HCT116 (cell line): ENCODE measurements around the gene MACROH2A2. TPM values are rescaled to one million over a fixed set of nuclear protein-coding genes. Genes with fewer than 3 reads are reported as not detected.

Experiments
- ATAC-seq: fragments of 200-7000 bp; cut with Tn5 transposase; 2 replicates; pipeline ENCODE4 v1.9.1; 2020; ENCODE audit warnings: mild to moderate bottlenecking, moderate library complexity
- BruUV-seq: library from RNA; stranded (reverse); fragments of 400-500 nt; replicated peaks from 2 replicates; lab custom pipeline; 2021; lab: Mats Ljungman, UMichigan
- CTCF ChIA-PET: fragments of 300-600 bp; sonication (Branson Sonifier 250); formaldehyde crosslinking; loops from one replicate; lab custom pipeline; 2021; ENCODE audit warnings: antibody characterized with exemption; lab: Charles Lee
- POLR2A ChIA-PET: fragments of 300-600, 350-600 bp; sonication (Branson Sonifier 250); formaldehyde crosslinking; loops from one replicate; lab custom pipeline; 2021; ENCODE audit warnings: antibody characterized with exemption; lab: Charles Lee
- RAD21 ChIA-PET, 2 experiments: fragments of 300-600 bp; sonication (Branson Sonifier 250); formaldehyde crosslinking; loops; one replicate each; lab custom pipeline; 2023; ENCODE audit warnings: low total read pairs in 2 of 2; ENCODE audit not compliant: uncharacterized antibody in 2 of 2, unreplicated experiment in 2 of 2, low non-redundant PET in 1 of 2; lab: Charles Lee
- DNase-seq: peaks from one replicate; pipeline ENCODE4 v3.0.0-alpha.2; 2010; ENCODE audit warnings: low read depth, low spot score
- H2AFZ ChIP-seq: fragments of 200-600 bp; shearing (Covaris generic), sonication (generic); 2 replicates; pipeline ENCODE4 v1.6.1; 2017; ENCODE audit warnings: low read depth, mixed run types, mixed read lengths, antibody characterized with exemption, low read length; ENCODE audit not compliant: poor library complexity, severe bottlenecking
- H3K27ac ChIP-seq: 2 replicates; pipeline ENCODE4 v1.5.1; 2012; ENCODE audit warnings: low read depth, low read length
- H3K27me3 ChIP-seq: fragments of 200-600 bp; sonication (generic); 2 replicates; pipeline ENCODE4 v1.6.1; 2016; ENCODE audit warnings: mixed run types, low read length, mixed read lengths; ENCODE audit not compliant: insufficient read depth
- H3K36me3 ChIP-seq, 2 experiments: fragments of 200-500 bp in 1 of 2; fragments of 200-600 bp in 1 of 2; sonication (Bioruptor generic) in 1 of 2; sonication (generic) in 1 of 2; 2 replicates each; pipeline versions ENCODE4 v1.5.1 to v1.6.1; 2014 to 2016; ENCODE audit warnings: low read length in 2 of 2, inconsistent platforms in 1 of 2, mixed read lengths in 1 of 2, mixed run types in 1 of 2; ENCODE audit not compliant: insufficient read depth in 2 of 2, control insufficient read depth in 1 of 2
- H3K4me1 ChIP-seq, 2 experiments: fragments of 200-600 bp in 1 of 2; sonication (generic) in 1 of 2; 2 replicates each; pipeline versions ENCODE4 v1.5.1 to v1.6.1; 2012 to 2017; ENCODE audit warnings: low read length in 2 of 2, inconsistent platforms in 1 of 2, mild to moderate bottlenecking in 1 of 2, mixed read lengths in 1 of 2, mixed run types in 1 of 2, moderate library complexity in 1 of 2; ENCODE audit not compliant: insufficient read depth in 2 of 2, control insufficient read depth in 1 of 2
- H3K4me2 ChIP-seq: fragments of 200-600 bp; sonication (generic); 2 replicates; pipeline ENCODE4 v1.6.1; 2017; ENCODE audit warnings: mixed run types, low read length, mixed read lengths
- H3K4me3 ChIP-seq, 2 experiments: fragments of 200-600 bp in 1 of 2; sonication (generic) in 1 of 2; replicated peaks in 1 of 2; 2 replicates each; pipeline ENCODE4 v1.5.1; 2011 to 2016; ENCODE audit warnings: low read length in 2 of 2, control low read depth in 1 of 2, low read depth in 1 of 2, mild to moderate bottlenecking in 1 of 2, mixed read lengths in 1 of 2, mixed run types in 1 of 2
- H3K79me2 ChIP-seq: fragments of 200-600 bp; sonication (generic); 2 replicates; pipeline ENCODE4 v1.6.1; 2017; ENCODE audit warnings: mild to moderate bottlenecking, mixed run types, low read length, moderate library complexity, mixed read lengths; ENCODE audit not compliant: insufficient read depth
- H3K9ac ChIP-seq: fragments of 200-600 bp; sonication (generic); 2 replicates; pipeline ENCODE4 v1.6.1; 2016; ENCODE audit warnings: low read length, mixed read lengths
- H3K9me2 ChIP-seq: fragments of 200-600 bp; sonication (generic), shearing (Covaris generic); 2 replicates; pipeline ENCODE4 v1.6.1; 2017; ENCODE audit warnings: mixed run types, mild to moderate bottlenecking, moderate library complexity; ENCODE audit not compliant: insufficient read depth
- H3K9me3 ChIP-seq, 2 experiments: fragments of 200-500 bp in 1 of 2; fragments of 200-600 bp in 1 of 2; sonication (Bioruptor generic) in 1 of 2; sonication (generic) in 1 of 2; 2 replicates each; pipeline ENCODE4 v1.6.1; 2014 to 2017; ENCODE audit warnings: low read length in 2 of 2, mixed read lengths in 2 of 2, inconsistent platforms in 1 of 2, low read depth in 1 of 2, mild to moderate bottlenecking in 1 of 2, mixed run types in 1 of 2, moderate library complexity in 1 of 2; ENCODE audit not compliant: control insufficient read depth in 1 of 2, insufficient read depth in 1 of 2
- H4K20me1 ChIP-seq: fragments of 200-600 bp; sonication (generic), shearing (Covaris generic); 2 replicates; pipeline ENCODE4 v1.6.1; 2017; ENCODE audit warnings: mixed run types, mild to moderate bottlenecking, moderate library complexity; ENCODE audit not compliant: insufficient read depth
- CEBPB ChIP-seq: IDR thresholded peaks from 2 replicates; pipeline ENCODE4 v1.6.1; 2012; ENCODE audit warnings: low read depth
- CTCF ChIP-seq, 3 experiments: fragments of 200-600 bp in 1 of 3; sonication (generic) in 1 of 3; IDR thresholded peaks in 2 of 3; conservative IDR thresholded peaks in 1 of 3; 2 replicates each; pipeline ENCODE4 v1.5.1; 2012 to 2017; ENCODE audit warnings: low read depth in 2 of 3, low read length in 2 of 3, antibody characterized with exemption in 1 of 3, borderline replicate concordance in 1 of 3, control low read depth in 1 of 3, mild to moderate bottlenecking in 1 of 3, mixed read lengths in 1 of 3, mixed run types in 1 of 3, moderate library complexity in 1 of 3; ENCODE audit not compliant: insufficient read depth in 1 of 3
- ELF1 ChIP-seq: IDR thresholded peaks from 2 replicates; pipeline ENCODE4 v1.6.1; 2012; ENCODE audit warnings: low read depth, borderline replicate concordance
- EZH2 ChIP-seq: fragments of 200-600 bp; sonication (generic); IDR thresholded peaks from 2 replicates; pipeline ENCODE4 v1.6.1; 2017; ENCODE audit warnings: antibody characterized with exemption, mixed run types
- FOSL1 ChIP-seq: IDR thresholded peaks from 2 replicates; pipeline ENCODE4 v1.6.1; 2012; ENCODE audit warnings: low read depth
- POLR2A ChIP-seq: IDR thresholded peaks from 2 replicates; pipeline ENCODE4 v1.7.0; 2011; ENCODE audit warnings: borderline replicate concordance; ENCODE audit not compliant: insufficient read depth, insufficient read length; ENCODE audit errors: extremely low read depth
- REST ChIP-seq: IDR thresholded peaks from 2 replicates; pipeline ENCODE4 v1.6.1; 2012; ENCODE audit warnings: low read depth
- SIN3A ChIP-seq: IDR thresholded peaks from 2 replicates; pipeline ENCODE4 v1.6.1; 2012; ENCODE audit warnings: low read depth
- YY1 ChIP-seq: IDR thresholded peaks from 2 replicates; pipeline ENCODE4 v1.6.1; 2011; ENCODE audit warnings: low read length, low read depth, moderate library complexity, mild to moderate bottlenecking; ENCODE audit not compliant: insufficient replicate concordance; ENCODE audit errors: extremely low read depth
- ZBTB33 ChIP-seq: IDR thresholded peaks from 2 replicates; pipeline ENCODE4 v1.6.1; 2011; ENCODE audit warnings: mild to moderate bottlenecking, low read length, moderate library complexity; ENCODE audit not compliant: insufficient replicate concordance; ENCODE audit errors: extremely low read depth
- ZNF274 ChIP-seq: fragments of 200-500 bp; sonication (Bioruptor generic); IDR thresholded peaks from 2 replicates; pipeline ENCODE4 v1.6.1; 2014; ENCODE audit warnings: mild to moderate bottlenecking, low read depth, low read length, inconsistent platforms
- intact Hi-C: fragments of 100-400 bp; cut with micrococcal nuclease; formaldehyde crosslinking; loops from 2 replicates; pipeline ENCODE4 v1.10.0; 2022
- total RNA-seq: library from RNA; stranded (reverse); gene quantifications from one replicate; pipeline ENCODE4 v1.2.1, GENCODE V29; 2021; ENCODE audit not compliant: unreplicated experiment

MACROH2A2 gene
- total RNA-seq, 1 experiment from 2014 or later = 41.4 TPM

GRCh38 chr10:70093335-70093944, 40.8 kb downstream of the MACROH2A2 start:
- ATAC-seq = no peak
- Histone ChIP-seq H4K20me1 (no peaks in the 10 kb centered on the region), H3K27me3 (no peaks in the 10 kb centered on the region), H3K4me2 (no peak overlapping the region), H3K27ac (no peak overlapping the region), H2AFZ (no peak overlapping the region), H3K9me3 (no peaks in the 10 kb centered on the region), H3K36me3 (peaks cover 7 to 18% of the 10 kb centered on the region in 2 experiments; a peak in 3 of 4 replicates), H3K4me3 (no peak overlapping the region), H3K9ac (no peak overlapping the region), H3K79me2 (no peaks in the 10 kb centered on the region), H3K9me2 (no peaks in the 10 kb centered on the region), H3K4me1 (no peaks in the 10 kb centered on the region)
- RAD21 ChIA-PET = no interaction called here
- no TSS peak for BruUV-seq
- intact Hi-C loops = no loop called here
- DNase-seq = no peak
- CTCF ChIA-PET = no interaction called here
- POLR2A ChIA-PET = no interaction called here
- TF ChIP-seq SIN3A (no peak), CEBPB (no peak), POLR2A (no peak), YY1 (no peak), CTCF (IDR thresholded peaks at IDR 0.05 in 2 of 3, conservative IDR thresholded peaks at IDR 0.05 in 1 of 3; ENCODE audit: borderline replicate concordance in 1 of 3, insufficient read depth in 1 of 3, low read depth in 2 of 3, low read length in 2 of 3) (no peak)

- ChIA-PET POLR2A (no interaction called here), CTCF (no interaction called here), RAD21 (no interaction called here)
- no peaks in the 10 kb centered on the region for H4K20me1 ChIP-seq
- peaks cover 7 to 18% of the 10 kb centered on the region in 2 experiments; a peak in 3 of 4 replicates for H3K36me3 ChIP-seq
- H3K4me2 ChIP-seq = no peak overlapping the region
- H3K9me3 ChIP-seq = no peaks in the 10 kb centered on the region
- no peaks in the 10 kb centered on the region for H3K9me2 ChIP-seq
- no peak overlapping the region for H3K27ac ChIP-seq
- ATAC-seq = no peak
- BruUV-seq = no TSS peak
- H3K9ac ChIP-seq = no peak overlapping the region
- H3K79me2 ChIP-seq = no peaks in the 10 kb centered on the region
- H3K27me3 ChIP-seq = no peaks in the 10 kb centered on the region
- no peak overlapping the region for H2AFZ ChIP-seq
- H3K4me1 ChIP-seq = no peaks in the 10 kb centered on the region
- no peak for DNase-seq
- no peak overlapping the region for H3K4me3 ChIP-seq
- intact Hi-C loops = no loop called here
- TF ChIP-seq CEBPB (no peak), ELF1 (no peak), EZH2 (no peak), ZNF274 (no peak), FOSL1 (no peak), REST (no peak), ZBTB33 (no peak)
These were observed 41.6 kb downstream of the MACROH2A2 start for GRCh38 chr10:70094250-70094649.
